Measurements from ENCODE around the gene ARHGAP10. TPM values are rescaled to one million over a fixed set of nuclear protein-coding genes. Genes with fewer than 3 reads are reported as not detected.

ARHGAP10 gene
- total RNA-seq, 1 experiment from 2014 or later: 11.7 TPM

GRCh38 chr4:147791341-147791740, 59.5 kb downstream of the ARHGAP10 start:
- H3K36me3 ChIP-seq (ENCODE audit: control insufficient read depth, insufficient read depth, low read length): no peaks in the 10 kb centered on the region
- H3K27ac ChIP-seq (ENCODE audit: low read length): no peak overlapping the region
- H3K4me3 ChIP-seq (ENCODE audit: low read depth in 2 of 2, low read length in 2 of 2): no peak overlapping the region
- BruUV-seq (replicated peaks): no TSS peak
- no peak for DNase-seq (ENCODE audit: low read depth, low spot score)
- H3K9me3 ChIP-seq (ENCODE audit: control insufficient read depth, insufficient read depth, low read depth, low read length): no peaks in the 10 kb centered on the region
- peaks cover 27% of the 10 kb centered on the region for H3K4me1 ChIP-seq (ENCODE audit: control insufficient read depth, insufficient read depth, low read length)
- ChIA-PET POLR2A (interaction anchor here (0.6 kb wide), 1 partner anchor 16 kb away, joined by 3 read pairs; no protein-coding TSS in a partner anchor), CTCF (no interaction called here)
- H3K27me3 ChIP-seq (ENCODE audit: control insufficient read depth, insufficient read depth, low read length): no peaks in the 10 kb centered on the region
- in situ Hi-C loops (cut with HindIII; ENCODE audit: low pct_unique_long_range_greater_than_20kb, low sequenced_read_pairs) (no loop called here), intact Hi-C loops (cut with micrococcal nuclease; ENCODE audit: unreplicated experiment) (no loop called here)
- TF ChIP-seq SIN3A (IDR thresholded peaks at IDR 0.05; ENCODE audit: borderline replicate concordance, insufficient read depth, low read depth, low read length) (no peak), TCF7L2 (IDR thresholded peaks at IDR 0.05; ENCODE audit: low read depth, low read length) (no peak), REST (IDR thresholded peaks at IDR 0.05; ENCODE audit: insufficient read depth in 1 of 2, low read depth in 2 of 2, low read length in 1 of 2) (no peak)
- TF ChIP-seq, protein P1, sequence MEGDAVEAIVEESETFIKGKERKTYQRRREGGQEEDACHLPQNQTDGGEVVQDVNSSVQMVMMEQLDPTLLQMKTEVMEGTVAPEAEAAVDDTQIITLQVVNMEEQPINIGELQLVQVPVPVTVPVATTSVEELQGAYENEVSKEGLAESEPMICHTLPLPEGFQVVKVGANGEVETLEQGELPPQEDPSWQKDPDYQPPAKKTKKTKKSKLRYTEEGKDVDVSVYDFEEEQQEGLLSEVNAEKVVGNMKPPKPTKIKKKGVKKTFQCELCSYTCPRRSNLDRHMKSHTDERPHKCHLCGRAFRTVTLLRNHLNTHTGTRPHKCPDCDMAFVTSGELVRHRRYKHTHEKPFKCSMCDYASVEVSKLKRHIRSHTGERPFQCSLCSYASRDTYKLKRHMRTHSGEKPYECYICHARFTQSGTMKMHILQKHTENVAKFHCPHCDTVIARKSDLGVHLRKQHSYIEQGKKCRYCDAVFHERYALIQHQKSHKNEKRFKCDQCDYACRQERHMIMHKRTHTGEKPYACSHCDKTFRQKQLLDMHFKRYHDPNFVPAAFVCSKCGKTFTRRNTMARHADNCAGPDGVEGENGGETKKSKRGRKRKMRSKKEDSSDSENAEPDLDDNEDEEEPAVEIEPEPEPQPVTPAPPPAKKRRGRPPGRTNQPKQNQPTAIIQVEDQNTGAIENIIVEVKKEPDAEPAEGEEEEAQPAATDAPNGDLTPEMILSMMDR (IDR thresholded peaks at IDR 0.05): no peak
- no peak for ATAC-seq

GRCh38 chr4:147791865-147792264, 60.0 kb downstream of the ARHGAP10 start:
- no peak for TF ChIP-seq REST (IDR thresholded peaks at IDR 0.05; ENCODE audit: insufficient read depth in 1 of 2, low read depth in 2 of 2, low read length in 1 of 2)
- no peak for TF ChIP-seq POLR2AphosphoS5 (IDR thresholded peaks at IDR 0.05; ENCODE audit: low read depth, low read length)
- no peak for TF ChIP-seq TCF7L2 (IDR thresholded peaks at IDR 0.05; ENCODE audit: low read depth, low read length)
- TF ChIP-seq SIN3A (IDR thresholded peaks at IDR 0.05; ENCODE audit: borderline replicate concordance, insufficient read depth, low read depth, low read length): no peak
- TF ChIP-seq, protein P1 (IDR thresholded peaks at IDR 0.05): no peak

More at GRCh38 chr4:147791865-147792264, 60.0 kb downstream of the ARHGAP10 start:
- H3K27me3 ChIP-seq (ENCODE audit: control insufficient read depth, insufficient read depth, low read length): no peaks in the 10 kb centered on the region
- intact Hi-C loops (cut with micrococcal nuclease; ENCODE audit: unreplicated experiment) (no loop called here), in situ Hi-C loops (cut with HindIII; ENCODE audit: low pct_unique_long_range_greater_than_20kb, low sequenced_read_pairs) (no loop called here)
- H3K9me3 ChIP-seq (ENCODE audit: control insufficient read depth, insufficient read depth, low read depth, low read length): no peaks in the 10 kb centered on the region
- no TSS peak for BruUV-seq (replicated peaks)
- H3K4me3 ChIP-seq (ENCODE audit: low read depth in 2 of 2, low read length in 2 of 2): no peak overlapping the region
- H3K36me3 ChIP-seq (ENCODE audit: control insufficient read depth, insufficient read depth, low read length): no peaks in the 10 kb centered on the region
- H3K27ac ChIP-seq (ENCODE audit: low read length): no peak overlapping the region
- ChIA-PET POLR2A (no interaction called here), CTCF (no interaction called here)
- DNase-seq (ENCODE audit: low read depth, low spot score) (no peak), ATAC-seq (0 out of 2 replicates have a peak, but pooled peaks have one; percentile 51)
- peaks cover 25% of the 10 kb centered on the region for H3K4me1 ChIP-seq (ENCODE audit: control insufficient read depth, insufficient read depth, low read length)

Measured in Panc1 (cell line).